HG03432 (cell line): ENCODE data around the gene AMIGO1.

Source experiments
- ATAC-seq: cut with Tn5 transposase; IDR thresholded peaks from one replicate; pipeline ENCODE4 v1.9.1; 2021; ENCODE audit warnings: mild to moderate bottlenecking, moderate library complexity; ENCODE audit not compliant: unreplicated experiment

Gene AMIGO1

GRCh38 chr1:109457819-109458218, 51.7 kb downstream of the AMIGO1 start:
- ATAC-seq: no peak

- ATAC-seq: no peak
Measured at GRCh38 chr1:109454497-109455133, 54.9 kb downstream of the AMIGO1 start.
